Panc1 (cell line): ENCODE results near the gene AAK1.

Source experiments
- CTCF ChIP-seq: fragments of 450-650 bp; IDR thresholded peaks from 2 replicates; pipeline ENCODE4 v1.5.1; 2017; ENCODE audit warnings: mild to moderate bottlenecking
- POLR2AphosphoS5 ChIP-seq: IDR thresholded peaks from 2 replicates; pipeline ENCODE4 v1.6.1; 2012; ENCODE audit warnings: mild to moderate bottlenecking, low read depth, low read length, moderate library complexity
- REST ChIP-seq, 2 experiments: IDR thresholded peaks; 2 replicates each; pipeline ENCODE4 v1.6.1; 2011 to 2012; ENCODE audit warnings: low read depth in 2 of 2, control low read depth in 1 of 2, low read length in 1 of 2, mild to moderate bottlenecking in 1 of 2, moderate library complexity in 1 of 2; ENCODE audit not compliant: insufficient read depth in 1 of 2
- SIN3A ChIP-seq: IDR thresholded peaks from 2 replicates; pipeline ENCODE4 v1.6.1; 2012; ENCODE audit warnings: low read depth, mild to moderate bottlenecking, low read length, moderate library complexity, borderline replicate concordance; ENCODE audit not compliant: insufficient read depth
- TCF7L2 ChIP-seq: IDR thresholded peaks from 2 replicates; pipeline ENCODE4 v1.6.1; 2011; ENCODE audit warnings: mild to moderate bottlenecking, low read depth, low read length, inconsistent platforms

- TF ChIP-seq POLR2AphosphoS5, result no peak
- TF ChIP-seq CTCF, result no peak
- TF ChIP-seq REST (IDR thresholded peaks at IDR 0.05; ENCODE audit: insufficient read depth in 1 of 2, low read depth in 2 of 2, low read length in 1 of 2), result no peak
- no peak for TF ChIP-seq SIN3A
- no peak for TF ChIP-seq TCF7L2
Observed at GRCh38 chr2:69600425-69600824, 43.1 kb downstream of the AAK1 start.
